Epithelial cell of proximal tubule (primary cell): Measurements from ENCODE around the gene SORBS2. TPM values are rescaled to one million over a fixed set of nuclear protein-coding genes. Genes with fewer than 3 reads are reported as not detected.

ENCODE experiments used
- DNase-seq: peaks from one replicate; pipeline ENCODE4 v3.0.0-alpha.2; 2011; ENCODE audit warnings: low read depth
- H3K4me3 ChIP-seq: 2 replicates; pipeline ENCODE4 v1.5.1; 2011; ENCODE audit warnings: low read depth, mild to moderate bottlenecking, low read length
- total RNA-seq: library from RNA; depleted of rRNA; stranded (reverse); fragments of >200 nt; gene quantifications from 2 replicates; pipeline ENCODE4 v1.2.3, GENCODE V29; 2015
- TF ChIP-seq, protein P1 (sequence below): conservative IDR thresholded peaks from 2 replicates; pipeline ENCODE4 v1.5.1; 2012; ENCODE audit warnings: low read depth, mild to moderate bottlenecking, low read length

SORBS2 gene
- total RNA-seq, 1 donor from 2014 or later = 11.6 TPM

DNA sequence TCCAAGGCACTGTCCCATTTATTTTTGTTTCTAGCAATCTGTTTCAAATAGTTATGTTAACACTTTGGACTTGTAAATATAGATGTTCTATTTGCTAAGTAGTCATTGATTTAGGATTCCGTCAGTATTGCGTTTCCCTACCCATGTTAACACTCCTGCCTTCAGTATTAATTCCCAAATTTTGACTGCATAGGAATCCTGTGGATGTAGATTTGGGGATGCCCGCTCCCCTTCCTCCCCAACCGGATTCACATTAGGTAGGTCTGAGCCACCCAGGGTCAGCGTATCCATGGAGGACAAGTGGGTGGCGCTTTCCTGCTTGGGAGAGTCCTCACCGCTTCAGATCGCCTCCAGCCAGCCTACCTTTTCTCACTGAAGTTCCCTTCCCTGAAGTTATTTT is 1.1 kb upstream of the SORBS2 start:
- TF ChIP-seq, protein P1, sequence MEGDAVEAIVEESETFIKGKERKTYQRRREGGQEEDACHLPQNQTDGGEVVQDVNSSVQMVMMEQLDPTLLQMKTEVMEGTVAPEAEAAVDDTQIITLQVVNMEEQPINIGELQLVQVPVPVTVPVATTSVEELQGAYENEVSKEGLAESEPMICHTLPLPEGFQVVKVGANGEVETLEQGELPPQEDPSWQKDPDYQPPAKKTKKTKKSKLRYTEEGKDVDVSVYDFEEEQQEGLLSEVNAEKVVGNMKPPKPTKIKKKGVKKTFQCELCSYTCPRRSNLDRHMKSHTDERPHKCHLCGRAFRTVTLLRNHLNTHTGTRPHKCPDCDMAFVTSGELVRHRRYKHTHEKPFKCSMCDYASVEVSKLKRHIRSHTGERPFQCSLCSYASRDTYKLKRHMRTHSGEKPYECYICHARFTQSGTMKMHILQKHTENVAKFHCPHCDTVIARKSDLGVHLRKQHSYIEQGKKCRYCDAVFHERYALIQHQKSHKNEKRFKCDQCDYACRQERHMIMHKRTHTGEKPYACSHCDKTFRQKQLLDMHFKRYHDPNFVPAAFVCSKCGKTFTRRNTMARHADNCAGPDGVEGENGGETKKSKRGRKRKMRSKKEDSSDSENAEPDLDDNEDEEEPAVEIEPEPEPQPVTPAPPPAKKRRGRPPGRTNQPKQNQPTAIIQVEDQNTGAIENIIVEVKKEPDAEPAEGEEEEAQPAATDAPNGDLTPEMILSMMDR = no peak
- H3K4me3 ChIP-seq = no peak overlapping the region
- no peak for DNase-seq

DNA sequence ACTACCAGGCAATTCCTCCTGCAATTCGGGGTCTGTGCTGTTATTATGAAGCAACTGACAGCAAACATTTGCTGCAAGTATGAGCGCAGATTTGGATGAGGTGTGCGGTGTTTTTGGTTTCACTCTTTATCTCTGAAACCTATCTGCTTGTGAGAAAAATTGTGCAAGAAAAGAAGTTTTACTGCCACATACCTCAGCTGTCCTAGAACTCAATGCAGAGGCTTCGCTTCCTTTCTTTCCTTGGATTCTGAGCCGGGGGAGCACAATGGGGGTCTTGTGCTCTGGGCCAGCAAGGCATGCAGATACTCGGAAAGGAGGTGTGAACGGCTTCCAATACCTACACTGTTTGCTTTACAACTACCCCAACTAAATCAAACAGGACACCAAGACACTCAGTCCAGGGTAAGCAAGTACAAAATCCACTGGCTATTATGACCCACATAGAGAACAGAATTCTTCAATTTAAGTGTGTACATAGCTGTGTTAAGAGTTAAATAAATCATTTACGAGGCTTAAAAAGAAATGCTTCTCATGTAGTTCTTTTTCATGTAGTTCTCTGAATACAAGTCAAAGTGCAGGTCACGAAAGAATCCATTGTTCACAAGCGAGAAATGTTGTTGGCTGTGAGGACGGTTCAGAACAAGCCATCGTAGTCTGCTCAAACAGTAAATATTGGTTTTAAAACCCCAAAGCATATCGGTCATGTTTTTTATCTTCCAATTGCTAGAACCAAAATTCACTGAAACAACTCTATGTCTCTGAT is 1.1 kb downstream of the SORBS2 start:
- TF ChIP-seq, protein P1 = no peak
- peak overlapping the region; percentile 73 for H3K4me3 ChIP-seq
- no peak for DNase-seq

DNA sequence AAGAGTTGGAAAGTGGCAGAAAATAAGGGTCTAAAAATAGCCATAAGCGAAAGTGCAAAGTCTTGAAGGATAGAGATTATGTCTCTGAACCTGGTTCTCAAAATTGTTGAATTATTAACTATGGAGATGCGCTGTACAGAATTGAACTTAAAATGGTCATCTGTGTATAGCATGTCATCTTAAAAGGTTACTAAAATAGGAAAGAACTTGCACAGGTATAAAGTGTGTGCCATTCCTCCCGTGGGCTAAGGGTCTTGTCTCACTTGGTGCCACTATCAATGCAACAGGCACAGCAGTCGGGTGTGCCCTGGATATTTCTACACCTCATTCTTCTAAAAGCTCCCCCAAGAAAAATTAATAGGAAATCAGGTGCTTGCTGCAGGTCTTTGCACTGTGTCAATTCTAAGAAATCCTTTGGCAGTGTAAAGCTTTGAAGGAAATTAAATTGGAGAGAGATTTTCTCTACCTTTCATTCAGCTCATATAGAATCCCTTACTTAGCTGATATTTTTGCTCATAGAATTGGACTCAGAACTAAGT is 2.4 kb downstream of the SORBS2 start:
- no peak for DNase-seq
- H3K4me3 ChIP-seq = peak overlapping the region; percentile 73
- TF ChIP-seq, protein P1 = no peak

DNA sequence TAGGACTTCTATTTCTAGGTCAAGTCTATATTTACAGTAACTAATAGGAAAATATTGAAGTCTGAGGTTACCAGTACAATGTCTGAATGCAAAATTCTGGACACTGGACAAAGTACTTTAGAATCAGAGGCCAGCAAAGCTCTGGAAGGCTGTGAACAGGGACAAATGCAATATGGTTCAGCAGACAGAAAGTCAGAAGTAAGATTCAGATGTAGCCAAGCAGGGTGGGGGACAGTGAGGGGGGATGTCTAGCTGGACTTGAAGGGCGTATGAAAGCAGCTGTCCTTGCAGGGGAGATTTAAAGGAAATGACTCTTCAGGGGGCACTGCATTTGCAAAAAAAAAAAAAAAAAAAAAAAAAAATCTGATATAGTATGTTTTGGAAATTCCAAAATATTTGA is 2.9 kb downstream of the SORBS2 start:
- peak overlapping the region; percentile 73 for H3K4me3 ChIP-seq
- TF ChIP-seq, protein P1 = no peak
- no peak for DNase-seq

DNA sequence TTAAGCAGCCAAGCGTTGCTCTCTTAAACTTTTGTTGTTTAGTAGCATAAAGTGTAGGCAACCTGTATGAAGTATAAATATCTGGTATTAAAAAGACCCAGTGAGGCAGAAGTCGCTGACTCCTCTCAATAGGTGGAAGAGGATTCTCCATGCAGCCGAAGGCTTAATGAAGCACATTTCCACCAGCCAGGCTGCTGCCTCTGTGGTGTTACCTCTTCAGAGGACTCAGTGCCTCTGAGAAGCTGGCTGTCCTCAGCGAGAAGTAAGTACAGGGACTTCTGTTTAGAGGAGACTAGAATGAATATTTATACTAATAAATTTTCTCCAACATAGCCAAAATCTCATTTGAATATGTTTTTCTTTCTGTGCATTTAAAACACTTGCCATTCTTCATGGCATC is 6.0 kb downstream of the SORBS2 start:
- DNase-seq = no peak
- TF ChIP-seq, protein P1 = no peak
- no peak overlapping the region for H3K4me3 ChIP-seq

DNA sequence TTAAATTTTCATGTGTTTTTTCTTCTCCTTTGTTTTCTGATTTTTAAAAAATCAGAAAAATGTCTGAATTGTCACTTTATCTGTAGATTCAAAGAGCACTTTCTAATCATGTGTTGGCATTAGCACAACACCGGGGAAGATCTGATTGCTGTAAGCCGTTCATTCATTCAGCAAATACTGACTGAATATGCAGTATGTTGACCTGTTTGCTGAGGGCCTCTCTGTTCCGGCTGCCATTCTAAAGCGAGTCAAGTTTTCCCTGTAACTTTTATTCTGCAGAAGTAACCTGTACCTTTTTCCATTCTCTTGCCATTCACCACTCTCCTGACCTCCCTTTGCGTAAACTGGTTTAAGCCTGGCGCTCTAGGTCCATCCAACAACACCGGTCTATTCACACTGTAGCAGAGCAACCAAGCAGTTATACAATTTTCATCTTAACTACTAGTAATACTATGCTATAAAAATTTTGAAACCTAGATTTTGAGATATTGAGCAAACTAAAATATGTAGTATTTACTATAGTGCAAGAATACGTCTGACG is 6.7 kb downstream of the SORBS2 start:
- TF ChIP-seq, protein P1 = no peak
- DNase-seq = no peak
- no peak overlapping the region for H3K4me3 ChIP-seq

DNA sequence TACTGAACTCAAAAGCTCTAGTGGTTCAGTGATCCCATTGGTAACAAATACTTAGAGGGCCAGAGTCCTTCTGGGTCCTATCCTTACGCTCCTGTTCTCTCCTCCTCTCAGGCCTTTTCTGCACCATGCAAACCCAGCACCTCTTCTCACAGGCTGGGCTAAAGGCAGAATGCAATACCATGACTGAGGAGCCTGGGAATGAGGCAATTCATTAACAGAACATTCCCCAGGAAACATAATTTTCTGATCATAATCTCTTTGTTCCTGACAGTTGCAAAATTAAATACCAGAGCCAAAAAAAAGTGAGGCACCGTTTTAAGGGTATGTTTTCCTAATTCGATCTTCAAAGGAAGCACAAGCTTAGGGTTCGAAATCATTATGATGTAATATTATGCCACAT is 9.0 kb downstream of the SORBS2 start:
- no peak for DNase-seq
- TF ChIP-seq, protein P1 = no peak
- H3K4me3 ChIP-seq = no peak overlapping the region
